NCI-H2227 treated with DMSO at 0.1 percent for 48 hours (cell line): ENCODE results near the gene PIGS.

Source experiments
- DNase-seq: peaks from one replicate; lab custom pipeline; 2025; lab: John Stamatoyannopoulos, UW

PIGS gene

GRCh38 chr17:28550858-28551257 lies 20.5 kb downstream of the PIGS start:
- DNase-seq, result no peak

- no peak for DNase-seq
These were observed 21.8 kb downstream of the PIGS start for GRCh38 chr17:28549236-28550132.

- no peak for DNase-seq
These were observed 22.8 kb downstream of the PIGS start for GRCh38 chr17:28548417-28549130.

GRCh38 chr17:28547623-28548416 lies 23.5 kb downstream of the PIGS start:
- DNase-seq, result peak; percentile 7

DNA sequence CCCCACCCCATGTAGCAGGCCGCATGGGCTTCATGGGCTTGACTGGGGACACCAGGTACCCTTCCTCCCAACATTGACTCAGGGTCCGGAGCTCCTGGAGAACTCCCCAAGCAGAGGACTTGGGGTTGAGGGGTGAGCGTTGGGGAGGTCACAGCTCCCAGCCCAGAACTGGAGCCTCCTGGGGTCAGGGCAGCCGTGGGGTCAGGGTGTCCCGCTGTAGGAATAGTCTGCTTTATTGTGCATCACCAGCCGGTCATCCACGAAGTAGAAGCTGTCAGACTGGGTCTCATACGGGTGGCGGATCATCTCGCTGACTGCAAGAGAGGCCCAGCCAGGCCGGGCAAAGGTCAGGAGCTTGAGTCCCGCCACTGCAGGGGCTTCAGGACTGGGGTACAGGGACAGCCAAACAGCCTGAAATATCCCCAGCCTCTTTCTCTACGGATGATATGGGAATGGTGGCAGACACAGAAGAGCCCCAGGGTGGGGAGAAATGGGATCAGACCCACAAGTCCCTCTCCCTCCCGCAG lies 24.2 kb downstream of the PIGS start:
- DNase-seq, result no peak

DNA sequence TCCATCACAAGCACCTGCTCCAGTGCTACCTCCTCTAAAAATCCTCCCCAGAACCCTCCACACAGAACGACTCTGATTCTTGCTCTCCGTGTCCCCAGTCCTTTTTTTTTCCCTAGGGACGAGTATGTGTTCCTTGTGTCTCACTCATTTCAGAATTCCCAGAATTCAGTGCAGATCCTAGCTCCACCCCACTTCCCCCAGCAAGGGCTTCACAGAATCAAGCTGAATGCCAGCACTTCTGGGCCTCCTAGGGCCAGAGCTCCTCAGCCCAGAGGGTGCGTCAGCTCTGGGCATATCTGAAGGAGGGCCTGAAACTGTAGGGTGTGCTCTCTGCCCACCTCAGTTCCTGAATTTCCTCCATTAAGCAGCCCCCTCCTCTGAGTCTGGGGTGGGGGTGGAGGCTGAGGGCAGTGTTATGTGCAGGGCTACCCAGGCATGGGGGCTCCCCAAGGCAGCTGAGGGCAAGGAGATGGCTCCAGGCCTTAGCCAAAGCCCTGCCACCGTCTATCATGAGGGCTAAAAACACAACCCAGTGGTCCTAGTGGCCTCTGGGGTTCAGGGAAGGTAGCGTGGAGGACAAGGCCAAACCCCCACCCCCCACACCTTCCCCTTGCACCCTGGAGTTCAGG lies 25.4 kb downstream of the PIGS start:
- DNase-seq, result no peak

DNA sequence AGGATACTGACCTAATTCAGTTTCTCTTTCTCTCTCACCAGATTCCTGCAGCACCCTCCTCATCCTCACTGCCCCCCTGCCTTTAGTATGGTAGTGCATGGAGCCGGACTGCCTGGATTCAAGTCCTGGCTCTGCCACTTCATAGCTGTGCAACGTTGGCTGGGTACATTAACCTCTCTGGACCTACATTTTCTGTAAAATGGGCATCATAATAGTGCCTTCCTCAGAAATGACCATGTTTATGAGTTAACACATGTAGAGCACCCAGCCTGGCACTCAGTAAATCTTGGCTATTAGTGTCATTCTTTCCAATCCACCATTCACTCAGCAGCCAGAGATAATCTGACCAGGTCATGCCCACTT lies 26.2 kb downstream of the PIGS start:
- DNase-seq, result no peak

- DNase-seq, result no peak
These were observed 26.8 kb downstream of the PIGS start for GRCh38 chr17:28544402-28545140.

GRCh38 chr17:28541439-28541838 lies 29.9 kb downstream of the PIGS start:
- no peak for DNase-seq

- DNase-seq, result no peak
These were observed 31.1 kb downstream of the PIGS start for GRCh38 chr17:28540231-28540630.

DNA sequence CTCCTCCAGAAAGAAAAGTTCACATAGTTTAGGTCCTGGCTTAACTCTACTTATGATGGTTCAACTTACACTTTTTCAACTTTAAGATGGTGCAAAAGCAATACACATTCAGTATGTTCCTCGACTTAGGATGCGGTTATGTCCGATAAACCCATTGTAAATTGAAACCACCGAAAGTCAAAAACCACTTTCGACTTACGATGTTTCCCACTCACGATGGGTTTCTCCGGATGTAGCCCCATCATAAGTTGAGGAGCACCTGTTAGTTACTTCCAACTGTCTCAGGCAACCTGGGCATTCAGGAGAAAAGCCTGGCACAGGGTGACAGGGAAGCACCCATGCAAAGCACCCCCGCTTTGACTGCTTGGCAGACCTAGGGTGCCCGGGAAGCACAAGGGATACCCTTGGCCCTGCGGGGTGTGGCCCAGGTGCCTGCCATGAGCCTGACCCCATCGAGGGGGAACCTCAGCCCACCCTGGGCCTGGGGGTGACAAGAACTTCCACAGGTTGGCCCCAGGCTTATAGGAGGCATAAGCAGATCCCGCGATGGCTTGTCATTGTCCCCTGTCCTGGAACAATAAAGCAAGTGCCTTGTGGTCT lies 32.9 kb downstream of the PIGS start:
- DNase-seq, result no peak

DNA sequence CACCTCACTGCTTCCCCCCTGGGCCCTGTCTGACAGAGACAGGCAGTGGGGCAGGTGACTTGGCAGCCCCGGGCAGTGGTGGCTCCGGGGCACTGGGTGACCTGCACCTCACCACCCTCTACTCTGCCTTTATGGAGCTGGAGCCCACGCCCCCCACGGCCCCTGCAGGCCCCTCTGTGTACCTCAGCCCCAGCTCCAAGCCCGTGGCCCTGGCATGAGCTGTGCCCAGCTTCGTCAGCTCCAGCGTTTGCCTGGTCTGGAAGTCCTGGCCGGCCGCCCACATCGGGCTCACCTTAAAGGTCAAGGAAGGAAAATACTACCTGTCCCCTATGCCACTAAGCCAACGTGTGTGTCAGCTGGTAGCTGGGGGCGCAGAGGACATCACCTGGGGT lies 34.1 kb downstream of the PIGS start:
- DNase-seq, result no peak

- no peak for DNase-seq
These were observed 34.6 kb downstream of the PIGS start for GRCh38 chr17:28536532-28537218.

DNA sequence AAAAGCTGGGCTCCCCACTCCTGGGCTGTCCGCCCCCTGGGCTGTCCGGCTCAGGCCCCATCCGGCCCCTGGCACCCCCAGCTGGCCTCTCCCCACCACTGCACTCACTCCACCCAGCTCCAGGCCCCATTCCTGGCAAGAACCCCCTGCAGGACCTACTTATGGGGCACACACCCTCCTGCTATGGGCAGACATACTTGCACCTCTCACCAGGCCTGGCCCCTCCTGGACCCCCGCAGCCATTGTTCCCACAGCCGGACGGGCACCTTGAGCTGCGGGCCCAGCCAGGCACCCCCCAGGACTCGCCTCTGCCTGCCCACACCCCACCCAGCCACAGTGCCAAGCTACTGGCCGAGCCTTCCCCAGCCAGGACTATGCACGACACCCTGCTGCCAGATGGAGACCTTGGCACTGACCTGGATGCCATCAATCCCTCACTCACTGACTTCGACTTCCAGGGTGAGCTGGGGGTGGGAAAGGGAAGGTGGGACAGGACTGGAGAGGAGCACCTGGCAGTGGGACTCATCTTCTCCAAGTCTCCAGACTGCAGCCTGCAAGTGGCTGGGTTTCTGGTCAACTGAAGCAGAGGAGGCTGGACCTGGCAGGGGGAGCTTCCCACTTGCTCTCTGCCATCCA lies 36.5 kb downstream of the PIGS start:
- DNase-seq, result no peak

DNA sequence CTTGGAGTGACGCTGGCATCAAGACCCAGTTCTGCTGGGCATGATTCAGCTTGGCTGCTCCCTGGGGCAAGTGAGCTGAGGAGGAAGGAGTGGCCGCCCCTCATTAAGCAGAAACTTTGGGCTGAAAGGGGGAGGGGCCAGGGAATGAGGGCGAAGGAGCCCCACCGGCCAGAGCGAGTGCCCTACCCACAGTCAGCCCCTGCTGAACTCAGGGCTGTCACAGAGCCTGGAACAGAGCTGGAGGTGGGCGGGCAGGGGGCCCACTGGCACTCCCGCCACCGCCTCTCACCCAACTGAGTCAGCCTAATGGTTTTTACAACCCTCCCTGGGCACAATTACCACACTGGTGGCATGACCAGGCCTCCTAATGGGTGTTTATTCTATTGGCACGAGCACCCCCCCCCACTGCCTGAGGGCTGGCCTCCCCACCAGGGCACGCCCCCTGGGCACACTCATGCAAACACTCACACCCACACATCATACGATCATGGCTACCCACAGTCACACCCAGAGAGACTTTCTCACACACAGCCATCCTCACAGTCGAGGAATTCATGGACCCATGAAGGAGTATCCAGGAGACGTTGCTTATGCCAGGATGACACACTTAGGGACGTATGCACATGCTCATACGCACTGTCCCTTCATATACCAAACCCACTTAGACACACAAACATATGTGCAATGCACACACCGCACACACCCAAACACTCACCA lies 38.1 kb downstream of the PIGS start:
- DNase-seq, result no peak

- DNase-seq, result no peak
These were observed 39.0 kb downstream of the PIGS start for GRCh38 chr17:28532050-28532960.

DNA sequence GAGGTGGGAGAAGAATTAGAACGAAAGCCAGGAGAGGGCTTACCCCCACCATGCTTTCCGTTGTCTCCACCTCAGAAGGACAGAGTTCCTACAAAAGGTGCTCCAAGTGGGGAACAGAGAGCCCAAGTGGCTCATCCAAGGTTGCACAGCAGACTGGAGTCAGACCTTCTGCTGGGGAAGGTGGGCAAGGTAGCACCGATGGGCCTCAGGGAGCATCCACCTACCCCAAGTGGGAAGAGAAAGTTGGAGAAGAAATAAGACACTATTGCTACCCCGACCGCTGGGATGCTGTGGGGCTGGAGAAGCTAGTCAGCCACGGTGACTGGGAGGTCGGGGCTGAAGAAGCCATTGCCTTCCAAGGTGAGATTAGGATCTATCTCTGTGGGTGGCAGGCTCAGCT lies 40.4 kb downstream of the PIGS start:
- no peak for DNase-seq

DNA sequence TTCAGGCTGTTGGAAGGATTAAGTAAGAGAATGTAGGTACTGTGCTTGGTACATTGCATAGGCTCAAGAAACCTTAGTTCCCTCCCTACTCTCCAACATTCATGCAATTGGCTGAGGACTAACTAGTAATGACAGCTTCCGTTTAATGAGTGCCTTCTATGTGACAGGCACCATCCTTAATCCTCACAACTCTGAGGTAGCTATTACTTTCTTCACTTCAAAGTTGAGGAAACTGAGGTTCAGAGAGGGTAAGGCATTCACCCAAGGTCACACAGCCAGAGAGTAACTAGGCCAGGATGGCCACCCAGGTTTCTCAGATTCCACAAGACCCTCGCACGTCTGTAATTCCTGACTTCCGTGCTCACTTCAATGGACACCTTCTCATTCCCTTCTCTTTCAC lies 41.1 kb downstream of the PIGS start:
- no peak for DNase-seq
